ENCODE data around the gene NECTIN3.

GRCh38 chr3:111190518-111190917 is 118.9 kb downstream of the NECTIN3 start:
- TF ChIP-seq CTCF (IDR thresholded peaks at IDR 0.05 in 4 of 5, conservative IDR thresholded peaks at IDR 0.05 in 1 of 5) (no peak), POLR2A (IDR thresholded peaks at IDR 0.05) (no peak)

All from gastrocnemius medialis (tissue), 4 donors.